Ramos (cell line): ENCODE measurements around the gene MYH6.
"Not testable (repeated sequence)": the region's sequence is repeated elsewhere in the genome, so short reads cannot be mapped to it uniquely, and the experiment has no call there.

Experiments used
- in situ Hi-C: fragments of 300-500 bp; cut with MboI; formaldehyde crosslinking; loops from one replicate; pipeline ENCODE4 v1.14.3; 2022; ENCODE audit warnings: low sequenced_read_pairs; ENCODE audit not compliant: unreplicated experiment

Gene MYH6

DNA sequence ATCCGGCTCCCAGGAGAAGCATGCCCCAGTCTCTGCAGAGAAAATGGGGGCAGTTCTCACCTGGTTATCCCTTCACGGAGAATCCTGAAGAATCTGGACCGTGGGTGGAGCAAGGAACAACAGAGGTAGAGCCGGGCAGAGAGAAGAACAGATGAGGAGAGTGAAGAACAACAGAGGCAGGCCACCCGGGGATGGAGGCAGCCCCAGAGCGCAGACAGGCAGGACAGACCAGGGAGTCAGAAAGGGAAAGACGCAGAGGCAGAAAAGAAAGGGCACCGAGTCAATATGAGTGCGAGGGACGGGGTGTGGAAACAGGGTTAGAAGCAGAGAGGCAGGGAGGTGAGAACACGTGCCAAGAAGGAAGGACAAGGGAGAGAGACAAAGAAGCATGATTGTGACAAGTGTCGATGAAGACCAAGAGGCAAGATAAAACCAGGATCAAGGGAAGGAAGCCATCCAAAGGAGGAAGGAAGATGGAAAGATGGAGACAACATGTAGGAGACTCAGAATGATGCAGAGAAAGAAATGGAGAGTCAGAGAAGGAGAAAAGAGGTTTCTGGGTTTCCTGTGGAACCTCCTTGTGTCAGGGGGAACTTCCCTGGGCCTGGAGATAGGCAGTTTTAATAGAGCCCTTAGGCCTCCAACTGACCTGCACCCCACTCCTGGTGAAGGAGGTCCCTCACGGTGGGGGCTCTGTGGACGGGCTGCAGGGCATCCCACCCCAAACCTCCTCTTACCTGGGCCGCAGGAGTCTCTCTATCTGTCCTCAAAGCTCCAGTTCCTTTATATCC lies at the start of gene MYH6:
Gene MYH6, minus strand, starts transcription at position 758 of the 791 bp plus-strand sequence. CDS start 1,050 bp downstream, outside the sequence.
- in situ Hi-C loops = no loop called here

DNA sequence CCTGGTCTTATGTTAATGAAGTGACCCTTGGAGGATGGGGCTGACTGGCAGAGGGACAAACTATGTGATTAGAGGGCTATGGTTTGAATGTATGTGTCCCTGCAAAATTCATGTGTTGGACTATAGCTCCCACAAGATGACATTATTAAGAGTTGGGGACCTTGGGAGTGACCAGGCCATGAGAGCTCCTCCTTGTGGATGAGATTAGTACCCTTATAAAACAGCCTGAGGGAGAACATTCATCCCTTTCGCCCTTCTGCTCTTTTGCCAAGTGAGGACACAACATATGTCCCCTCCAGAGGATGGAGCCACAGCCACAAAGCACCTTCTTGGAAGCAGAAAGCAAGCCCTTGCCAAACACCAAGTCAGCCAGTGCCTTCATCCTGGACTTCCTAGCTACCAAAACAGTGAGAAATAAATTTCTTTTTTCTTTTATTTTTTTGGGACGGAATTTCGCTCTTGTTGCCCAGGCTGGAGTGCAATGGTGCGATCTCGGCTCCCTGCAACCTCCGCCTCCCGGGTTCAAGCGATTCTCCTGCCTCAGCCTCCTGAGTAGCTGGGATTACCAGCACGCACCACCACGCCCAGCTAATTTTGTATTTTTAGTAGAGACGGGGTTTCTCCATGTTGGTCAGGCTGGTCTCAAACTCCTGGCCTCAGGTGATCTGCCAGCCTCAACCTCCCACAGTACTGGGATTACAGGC lies 49.0 kb upstream of the MYH6 start:
- in situ Hi-C loops = not testable (repeated sequence)

GRCh38 chr14:23454445-23454856 lies 46.4 kb upstream of the MYH6 start:
- in situ Hi-C loops = no loop called here

- in situ Hi-C loops = no loop called here
Measured at GRCh38 chr14:23452237-23452636, 44.2 kb upstream of the MYH6 start.

- in situ Hi-C loops = no loop called here
Measured at GRCh38 chr14:23450379-23450778, 42.3 kb upstream of the MYH6 start.

- in situ Hi-C loops = no loop called here
Measured at GRCh38 chr14:23449314-23449713, 41.2 kb upstream of the MYH6 start.

DNA sequence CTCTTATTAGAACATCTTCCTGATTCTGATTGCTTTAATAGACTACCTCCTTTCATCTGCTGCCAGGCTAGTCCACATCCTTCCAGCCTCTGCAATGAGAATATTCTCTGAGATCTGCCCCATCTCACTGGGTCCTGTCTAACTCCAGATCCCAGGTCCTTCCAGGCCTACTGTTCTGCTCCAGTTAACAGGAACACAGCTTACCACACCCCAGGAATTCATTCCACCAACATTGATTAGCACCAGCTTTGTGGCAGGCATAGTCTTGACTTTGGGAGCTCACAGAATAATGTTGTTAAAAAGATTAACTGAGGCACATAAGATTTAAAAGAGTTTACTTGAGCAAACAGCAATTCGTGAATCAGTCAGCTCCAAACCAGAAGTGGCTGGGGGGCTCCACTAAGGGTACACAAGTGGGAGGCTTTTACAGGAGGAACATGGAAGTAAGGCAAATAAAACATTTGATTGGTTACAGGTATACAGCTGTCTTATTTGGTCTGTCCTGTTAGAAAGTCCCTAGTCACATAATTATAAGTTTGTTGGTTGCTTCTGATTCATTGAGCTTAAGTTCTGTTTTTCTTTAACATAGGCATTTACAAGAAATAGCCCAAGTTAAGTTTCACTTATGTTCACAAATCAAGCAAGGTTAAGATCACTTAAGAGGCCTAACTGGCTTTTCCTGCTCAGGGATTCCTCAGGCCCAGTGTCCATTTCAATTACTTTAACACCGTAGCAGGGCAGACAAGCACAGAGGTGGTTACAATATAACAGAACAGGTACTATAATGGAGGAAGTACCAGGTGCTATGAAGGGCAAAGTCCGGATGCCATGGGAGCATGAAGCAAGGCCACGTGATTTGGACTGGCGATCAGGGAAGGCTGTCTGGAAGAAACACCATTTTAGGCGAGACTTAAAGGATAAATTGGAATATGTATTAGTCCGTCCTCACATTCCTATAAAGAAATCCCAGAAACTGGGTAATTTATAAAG lies 39.6 kb upstream of the MYH6 start:
- in situ Hi-C loops = no loop called here

DNA sequence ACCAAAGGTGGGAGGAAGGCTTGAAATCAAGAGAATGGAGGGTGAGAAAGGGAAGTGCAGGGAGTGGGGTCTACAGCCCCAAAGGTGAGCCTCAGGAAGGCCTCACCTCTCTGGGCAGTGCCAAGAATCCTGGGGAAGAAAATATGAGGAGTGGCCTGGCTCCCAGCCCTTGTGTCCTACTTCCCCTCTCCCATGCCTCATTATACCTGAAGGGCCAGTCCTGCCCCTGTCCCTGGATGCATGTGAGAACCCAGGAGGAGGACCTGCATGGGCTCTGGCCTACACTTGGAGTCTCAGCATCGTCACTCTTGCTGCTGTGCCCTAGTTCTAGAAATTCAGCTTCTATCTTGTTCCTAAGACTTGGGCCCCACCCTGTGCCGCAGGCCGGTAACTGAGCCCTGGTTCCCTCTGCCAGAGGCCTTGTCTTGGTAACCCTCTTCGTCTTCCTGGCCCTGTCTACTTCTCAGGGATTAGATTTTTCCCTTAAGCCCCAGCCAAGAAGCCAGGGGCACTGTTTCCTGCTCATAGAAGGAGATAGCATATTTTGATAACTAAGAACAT lies 38.3 kb upstream of the MYH6 start:
- in situ Hi-C loops = no loop called here

DNA sequence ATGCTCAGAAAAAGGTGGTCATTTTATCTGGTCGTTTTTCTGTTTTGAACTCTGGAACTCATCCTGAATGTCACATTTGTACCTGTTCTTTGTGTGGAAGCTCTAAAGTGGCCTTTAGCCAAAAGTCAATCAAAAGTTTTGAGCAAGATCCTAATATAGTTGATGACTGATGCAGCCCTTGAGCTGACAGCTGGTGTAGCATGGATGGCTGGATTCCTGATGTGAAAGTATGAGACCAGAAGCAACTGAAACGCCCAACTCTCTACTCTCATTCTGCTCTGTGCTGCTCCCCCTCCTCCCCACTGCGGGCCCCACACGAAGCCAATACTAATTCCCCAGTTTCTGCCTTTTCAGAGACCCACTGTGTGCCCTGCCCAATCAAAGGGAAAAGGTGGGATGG lies 37.7 kb upstream of the MYH6 start:
- in situ Hi-C loops = no loop called here

DNA sequence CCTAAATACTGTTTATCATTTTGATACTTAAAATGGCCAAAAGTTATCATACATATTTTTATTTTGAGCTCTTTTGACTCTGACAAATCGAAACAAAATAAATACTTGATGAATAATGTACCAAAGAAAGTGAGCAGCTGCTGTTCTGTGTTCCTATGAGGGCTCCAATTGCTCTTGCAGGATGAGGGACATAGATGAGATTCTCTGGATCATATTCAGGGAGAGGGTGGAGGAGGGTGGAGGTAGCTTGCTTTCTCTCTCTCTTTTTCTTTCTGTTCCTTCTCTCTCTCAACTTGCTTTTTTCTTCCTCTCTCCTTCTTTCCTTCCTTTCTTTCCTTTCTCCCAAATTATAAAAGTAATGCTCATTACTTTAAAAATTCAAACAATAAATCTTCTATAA lies 36.2 kb upstream of the MYH6 start:
- in situ Hi-C loops = no loop called here

DNA sequence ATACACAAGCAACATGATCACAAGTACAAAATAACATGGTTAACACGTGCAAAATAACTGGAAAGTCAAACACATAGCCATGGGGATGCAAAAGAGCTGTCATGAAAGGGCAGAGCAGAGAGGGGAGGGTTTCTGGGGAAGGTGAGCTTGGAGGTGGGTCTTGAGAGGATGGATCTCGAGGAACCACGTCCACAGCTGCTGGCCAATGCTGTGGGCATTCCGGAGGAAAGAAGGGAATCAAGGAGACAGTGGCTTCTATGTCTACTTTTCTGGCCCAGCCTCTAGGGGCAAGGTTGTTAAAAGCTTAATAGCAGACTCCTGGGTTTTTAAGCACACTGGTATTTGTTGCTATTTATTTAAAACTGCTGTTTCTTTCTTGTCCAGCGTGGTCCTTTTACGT lies 35.8 kb upstream of the MYH6 start:
- in situ Hi-C loops = no loop called here

GRCh38 chr14:23443411-23443812 lies 35.3 kb upstream of the MYH6 start:
- in situ Hi-C loops = no loop called here

DNA sequence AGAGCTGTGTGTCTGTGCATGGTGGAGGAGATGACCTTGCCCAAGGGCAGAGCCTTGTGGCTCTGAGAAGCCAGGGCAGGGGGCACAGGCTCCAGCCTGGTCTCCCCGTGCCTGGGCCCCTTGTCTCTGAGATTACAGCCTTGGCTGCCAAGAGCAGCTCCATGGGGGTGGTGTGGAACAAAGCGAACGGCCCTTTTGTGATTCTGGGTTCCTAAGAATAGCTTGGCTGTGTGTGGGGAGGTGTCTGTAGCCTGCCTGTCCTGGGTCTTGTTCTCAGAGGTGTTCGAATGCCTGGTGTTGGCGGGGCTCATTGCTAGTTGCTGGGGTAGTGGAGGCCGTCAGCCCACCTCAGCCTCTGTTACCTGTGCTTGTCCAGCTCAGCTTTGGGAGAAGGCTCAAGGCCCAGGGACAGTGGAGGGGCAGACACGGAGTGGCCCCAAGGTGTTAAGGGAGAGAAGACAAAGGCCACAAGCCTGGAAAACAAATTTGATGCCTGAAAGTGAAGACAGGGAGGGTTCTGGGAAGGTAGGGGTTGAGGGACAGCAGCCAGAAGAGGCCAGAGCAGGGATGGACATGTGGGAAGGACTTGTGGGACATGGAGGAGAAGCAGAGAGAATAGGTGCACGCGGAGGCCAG lies 34.8 kb upstream of the MYH6 start:
- in situ Hi-C loops = no loop called here

- in situ Hi-C loops = no loop called here
Measured at GRCh38 chr14:23441076-23441475, 33.0 kb upstream of the MYH6 start.

DNA sequence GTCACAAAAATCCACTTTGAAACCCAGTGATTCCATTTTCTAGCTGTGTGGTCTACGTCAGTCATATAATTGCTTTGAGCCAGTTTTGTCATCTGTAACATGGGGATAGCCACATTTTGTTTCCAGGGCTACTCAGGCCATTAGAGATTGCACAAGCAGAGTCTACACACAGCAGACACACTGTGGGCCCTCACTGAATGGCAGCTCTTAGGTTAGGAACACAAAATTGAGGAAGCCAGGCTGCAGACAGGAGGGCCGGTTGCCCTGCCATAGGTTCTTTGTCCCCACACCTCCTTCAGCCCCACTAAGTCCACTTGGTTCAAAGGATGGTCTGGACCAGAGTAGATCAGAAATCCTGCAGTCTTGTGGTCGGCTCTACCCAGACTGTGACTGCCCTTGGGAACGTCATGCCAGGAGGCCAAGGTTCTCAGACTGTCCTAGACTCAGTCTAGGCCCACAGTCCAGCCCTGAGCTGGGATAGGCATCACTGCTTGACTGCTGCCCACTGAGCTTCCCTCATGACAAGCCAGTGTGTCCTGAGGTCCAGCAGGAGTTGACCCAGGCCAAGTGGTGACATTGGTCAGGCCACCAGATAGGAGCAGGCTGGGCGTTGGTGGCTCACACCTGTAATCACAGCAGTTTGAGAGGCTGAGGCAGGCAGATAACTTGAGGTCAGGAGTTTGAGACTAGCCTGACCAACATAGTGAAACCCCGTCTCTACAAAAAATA lies 31.2 kb upstream of the MYH6 start:
- in situ Hi-C loops = no loop called here

- in situ Hi-C loops = no loop called here
Measured at GRCh38 chr14:23438101-23438971, 30.3 kb upstream of the MYH6 start.

- in situ Hi-C loops = no loop called here
Measured at GRCh38 chr14:23437133-23438100, 29.3 kb upstream of the MYH6 start.
